ENCODE measurements around the gene ULK2. TPM values are rescaled to one million over a fixed set of nuclear protein-coding genes. Genes with fewer than 3 reads are reported as not detected.

ULK2 gene
- total and polyA plus RNA-seq, 2 experiments from 2014 or later = 6.8 to 19.2 TPM

- Histone ChIP-seq H3K9ac (peak overlapping the region; percentile 55), H3K79me2 (ENCODE audit: insufficient read depth) (no peaks in the 10 kb centered on the region), H3K4me3 (no peak overlapping the region), H3K4me2 (ENCODE audit: unreplicated experiment) (no peak overlapping the region), H3K9me3 (ENCODE audit: low read depth) (no peaks in the 10 kb centered on the region), H3K9me2 (ENCODE audit: insufficient read depth) (no peaks in the 10 kb centered on the region), H4K20me1 (ENCODE audit: insufficient read depth) (no peaks in the 10 kb centered on the region), H3K36me3 (ENCODE audit: low read depth) (no peaks in the 10 kb centered on the region), H3F3A (ENCODE audit: insufficient read depth) (peaks cover 16% of the 10 kb centered on the region; the same call in 1 of the 2 replicates), H2AFZ (0 out of 2 replicates have a peak overlapping the region, but pooled peaks have one; percentile 4), H3K4me1 (ENCODE audit: insufficient read depth) (peaks cover 17% of the 10 kb centered on the region), H3K27ac (peak overlapping the region; percentile 77), H3K27me3 (replicated peaks; ENCODE audit: insufficient read depth) (no peaks in the 10 kb centered on the region; the same call in 1 of the 2 replicates)
- TF ChIP-seq EZH2 (IDR thresholded peaks at IDR 0.05; ENCODE audit: insufficient read depth, poor library complexity, severe bottlenecking) (no peak), EZH2phosphoT487 (IDR thresholded peaks at IDR 0.05; ENCODE audit: insufficient read depth, low read depth) (no peak)
- in situ Hi-C loops (cut with MboI) = no loop called here
- WGBS, 2 experiments (ENCODE audit: low coverage in 1 of 2, low lambda C conversion rate in 2 of 2, missing lambda C conversion rate in 2 of 2) = 8 to 19% methylated on average over 7 of the region's 7 CpGs
- DNase-seq = peak; percentile 83
These were observed 139.6 kb downstream of the ULK2 start for GRCh38 chr17:19728084-19728495.

- peaks cover 16% of the 10 kb centered on the region; the same call in 1 of the 2 replicates for H3F3A ChIP-seq (ENCODE audit: insufficient read depth)
- no peaks in the 10 kb centered on the region; the same call in 1 of the 2 replicates for H3K27me3 ChIP-seq (replicated peaks; ENCODE audit: insufficient read depth)
- in situ Hi-C loops (cut with MboI) = no loop called here
- peaks cover 17% of the 10 kb centered on the region for H3K4me1 ChIP-seq (ENCODE audit: insufficient read depth)
- peak; percentile 89 for DNase-seq
- TF ChIP-seq EZH2phosphoT487 (IDR thresholded peaks at IDR 0.05; ENCODE audit: insufficient read depth, low read depth) = no peak
- no peak for TF ChIP-seq EZH2 (IDR thresholded peaks at IDR 0.05; ENCODE audit: insufficient read depth, poor library complexity, severe bottlenecking)
- WGBS, 2 experiments (ENCODE audit: low coverage in 1 of 2, low lambda C conversion rate in 2 of 2, missing lambda C conversion rate in 2 of 2) = 13 to 37% methylated on average over 4 of the region's 4 CpGs
- no peaks in the 10 kb centered on the region for H3K9me3 ChIP-seq (ENCODE audit: low read depth)
- 0 out of 2 replicates have a peak overlapping the region, but pooled peaks have one; percentile 4 for H2AFZ ChIP-seq
- H3K27ac ChIP-seq = peak overlapping the region; percentile 77
- H3K9me2 ChIP-seq (ENCODE audit: insufficient read depth) = no peaks in the 10 kb centered on the region
- no peaks in the 10 kb centered on the region for H3K36me3 ChIP-seq (ENCODE audit: low read depth)
- H3K79me2 ChIP-seq (ENCODE audit: insufficient read depth) = no peaks in the 10 kb centered on the region
- no peak overlapping the region for H3K4me3 ChIP-seq
- no peak overlapping the region for H3K4me2 ChIP-seq (ENCODE audit: unreplicated experiment)
- peak overlapping the region; percentile 55 for H3K9ac ChIP-seq
- no peaks in the 10 kb centered on the region for H4K20me1 ChIP-seq (ENCODE audit: insufficient read depth)
These were observed 140.1 kb downstream of the ULK2 start for GRCh38 chr17:19727501-19728078.

GRCh38 chr17:19726631-19727376 lies 140.9 kb downstream of the ULK2 start:
- Histone ChIP-seq H3K9me2 (ENCODE audit: insufficient read depth) (no peaks in the 10 kb centered on the region), H3F3A (ENCODE audit: insufficient read depth) (peaks cover 16% of the 10 kb centered on the region; the same call in 1 of the 2 replicates), H3K9ac (peak overlapping the region; percentile 54), H2AFZ (no peak overlapping the region), H3K79me2 (ENCODE audit: insufficient read depth) (no peaks in the 10 kb centered on the region), H3K4me1 (ENCODE audit: insufficient read depth) (peaks cover 17% of the 10 kb centered on the region), H3K4me3 (no peak overlapping the region), H3K4me2 (ENCODE audit: unreplicated experiment) (no peak overlapping the region), H4K20me1 (ENCODE audit: insufficient read depth) (no peaks in the 10 kb centered on the region), H3K36me3 (ENCODE audit: low read depth) (no peaks in the 10 kb centered on the region), H3K27me3 (replicated peaks; ENCODE audit: insufficient read depth) (no peaks in the 10 kb centered on the region), H3K27ac (peak overlapping the region; percentile 77), H3K9me3 (ENCODE audit: low read depth) (no peaks in the 10 kb centered on the region)
- TF ChIP-seq EZH2 (IDR thresholded peaks at IDR 0.05; ENCODE audit: insufficient read depth, poor library complexity, severe bottlenecking) (no peak), EZH2phosphoT487 (IDR thresholded peaks at IDR 0.05; ENCODE audit: insufficient read depth, low read depth) (no peak)
- in situ Hi-C loops (cut with MboI) = no loop called here
- 37 to 38% methylated on average over 7 of the region's 7 CpGs for WGBS, 2 experiments (ENCODE audit: low coverage in 1 of 2, low lambda C conversion rate in 2 of 2, missing lambda C conversion rate in 2 of 2)
- DNase-seq = peak; percentile 57

- Histone ChIP-seq H3K4me1 (ENCODE audit: insufficient read depth) (peaks cover 17% of the 10 kb centered on the region), H3K9ac (no peak overlapping the region), H3F3A (ENCODE audit: insufficient read depth) (peaks cover 16% of the 10 kb centered on the region; the same call in 1 of the 2 replicates), H3K79me2 (ENCODE audit: insufficient read depth) (no peaks in the 10 kb centered on the region), H3K27ac (no peak overlapping the region), H3K9me3 (ENCODE audit: low read depth) (no peaks in the 10 kb centered on the region), H4K20me1 (ENCODE audit: insufficient read depth) (no peaks in the 10 kb centered on the region), H3K4me3 (no peak overlapping the region), H3K4me2 (ENCODE audit: unreplicated experiment) (no peak overlapping the region), H3K27me3 (replicated peaks; ENCODE audit: insufficient read depth) (no peaks in the 10 kb centered on the region), H2AFZ (no peak overlapping the region), H3K36me3 (ENCODE audit: low read depth) (no peaks in the 10 kb centered on the region), H3K9me2 (ENCODE audit: insufficient read depth) (no peaks in the 10 kb centered on the region)
- TF ChIP-seq EZH2phosphoT487 (IDR thresholded peaks at IDR 0.05; ENCODE audit: insufficient read depth, low read depth) (no peak), EZH2 (IDR thresholded peaks at IDR 0.05; ENCODE audit: insufficient read depth, poor library complexity, severe bottlenecking) (no peak)
- in situ Hi-C loops (cut with MboI) = no loop called here
- no peak for DNase-seq
- 89 to 97% methylated on average over 5 of the region's 5 CpGs for WGBS, 2 experiments (ENCODE audit: low coverage in 1 of 2, low lambda C conversion rate in 2 of 2, missing lambda C conversion rate in 2 of 2)
These were observed 142.2 kb downstream of the ULK2 start for GRCh38 chr17:19725486-19725885.
